ENCODE data around the gene TAF1A. TPM values are rescaled to one million over a fixed set of nuclear protein-coding genes. Genes with fewer than 3 reads are reported as not detected.

The TAF1A gene
- total RNA-seq, 2 experiments from 2014 or later, result 10.9 to 19.2 TPM

DNA sequence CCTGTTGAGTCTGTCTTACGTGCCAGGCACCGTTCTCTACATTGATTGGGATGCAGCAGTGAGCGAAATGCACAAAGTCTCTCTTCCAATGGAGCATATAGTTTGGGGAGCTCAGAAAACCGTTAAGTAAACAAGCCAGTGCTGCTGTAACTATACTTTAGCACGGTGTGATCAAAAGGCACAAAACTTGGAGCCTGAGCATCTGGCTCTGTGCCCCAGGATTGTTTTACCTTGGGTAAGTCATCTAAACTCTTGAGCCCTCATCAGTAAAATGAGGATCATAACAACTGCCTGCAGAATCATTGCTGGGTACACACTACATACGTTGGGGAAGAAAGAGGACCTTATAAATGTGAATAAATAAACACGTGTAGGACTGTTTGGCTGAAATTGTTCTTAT lies 43.6 kb downstream of the TAF1A start:
- Histone ChIP-seq H3K27ac (ENCODE audit: low read depth, low read length, poor library complexity, severe bottlenecking) (no peak overlapping the region), H3K36me3 (ENCODE audit: insufficient read depth, low read length) (no peaks in the 10 kb centered on the region), H3K79me2 (ENCODE audit: insufficient read depth, low read depth, low read length) (no peaks in the 10 kb centered on the region), H3K4me1 (ENCODE audit: insufficient read depth, low read length, poor library complexity, severe bottlenecking) (no peaks in the 10 kb centered on the region), H3K4me3 (ENCODE audit: low read depth, low read length, poor library complexity, severe bottlenecking) (no peak overlapping the region), H3K9me3 (ENCODE audit: low read length) (no peaks in the 10 kb centered on the region), H3K4me2 (ENCODE audit: low read length) (no peak overlapping the region), H3K9me2 (ENCODE audit: insufficient read depth, low read length) (no peaks in the 10 kb centered on the region), H4K20me1 (ENCODE audit: insufficient read depth, low read length) (no peaks in the 10 kb centered on the region), H2AFZ (ENCODE audit: low read length) (no peak overlapping the region)
- CTCF ChIA-PET (ENCODE audit: unreplicated experiment), result no interaction called here
- intact Hi-C loops (cut with micrococcal nuclease; ENCODE audit: unreplicated experiment), result no loop called here
- DNase-seq (ENCODE audit: low spot score), result no peak
- POLR2A ChIA-PET, result no interaction called here
- BruUV-seq (replicated peaks), result no TSS peak
- TF ChIP-seq, protein P1, sequence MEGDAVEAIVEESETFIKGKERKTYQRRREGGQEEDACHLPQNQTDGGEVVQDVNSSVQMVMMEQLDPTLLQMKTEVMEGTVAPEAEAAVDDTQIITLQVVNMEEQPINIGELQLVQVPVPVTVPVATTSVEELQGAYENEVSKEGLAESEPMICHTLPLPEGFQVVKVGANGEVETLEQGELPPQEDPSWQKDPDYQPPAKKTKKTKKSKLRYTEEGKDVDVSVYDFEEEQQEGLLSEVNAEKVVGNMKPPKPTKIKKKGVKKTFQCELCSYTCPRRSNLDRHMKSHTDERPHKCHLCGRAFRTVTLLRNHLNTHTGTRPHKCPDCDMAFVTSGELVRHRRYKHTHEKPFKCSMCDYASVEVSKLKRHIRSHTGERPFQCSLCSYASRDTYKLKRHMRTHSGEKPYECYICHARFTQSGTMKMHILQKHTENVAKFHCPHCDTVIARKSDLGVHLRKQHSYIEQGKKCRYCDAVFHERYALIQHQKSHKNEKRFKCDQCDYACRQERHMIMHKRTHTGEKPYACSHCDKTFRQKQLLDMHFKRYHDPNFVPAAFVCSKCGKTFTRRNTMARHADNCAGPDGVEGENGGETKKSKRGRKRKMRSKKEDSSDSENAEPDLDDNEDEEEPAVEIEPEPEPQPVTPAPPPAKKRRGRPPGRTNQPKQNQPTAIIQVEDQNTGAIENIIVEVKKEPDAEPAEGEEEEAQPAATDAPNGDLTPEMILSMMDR (conservative IDR thresholded peaks at IDR 0.05; ENCODE audit: low read length), result no peak
- no peak for TF ChIP-seq EZH2phosphoT487 (IDR thresholded peaks at IDR 0.05; ENCODE audit: borderline replicate concordance, low read depth, low read length)

- H2AFZ ChIP-seq (ENCODE audit: low read length), result no peak overlapping the region
- no peak overlapping the region for H3K4me3 ChIP-seq (ENCODE audit: low read depth, low read length, poor library complexity, severe bottlenecking)
- POLR2A ChIA-PET, result interaction anchor here (0.7 kb wide), 1 partner anchor 1709 kb away, joined by 3 read pairs; no protein-coding TSS in a partner anchor
- no peaks in the 10 kb centered on the region for H3K9me3 ChIP-seq (ENCODE audit: low read length)
- DNase-seq (ENCODE audit: low spot score), result no peak
- no peaks in the 10 kb centered on the region for H3K9me2 ChIP-seq (ENCODE audit: insufficient read depth, low read length)
- H4K20me1 ChIP-seq (ENCODE audit: insufficient read depth, low read length), result no peaks in the 10 kb centered on the region
- no peaks in the 10 kb centered on the region for H3K36me3 ChIP-seq (ENCODE audit: insufficient read depth, low read length)
- TF ChIP-seq, protein P1 (conservative IDR thresholded peaks at IDR 0.05; ENCODE audit: low read length), result no peak
- no peak for TF ChIP-seq EZH2phosphoT487 (IDR thresholded peaks at IDR 0.05; ENCODE audit: borderline replicate concordance, low read depth, low read length)
- CTCF ChIA-PET (ENCODE audit: unreplicated experiment), result no interaction called here
- H3K4me1 ChIP-seq (ENCODE audit: insufficient read depth, low read length, poor library complexity, severe bottlenecking), result no peaks in the 10 kb centered on the region
- H3K79me2 ChIP-seq (ENCODE audit: insufficient read depth, low read depth, low read length), result no peaks in the 10 kb centered on the region
- no peak overlapping the region for H3K4me2 ChIP-seq (ENCODE audit: low read length)
- no TSS peak for BruUV-seq (replicated peaks)
- H3K27ac ChIP-seq (ENCODE audit: low read depth, low read length, poor library complexity, severe bottlenecking), result no peak overlapping the region
- intact Hi-C loops (cut with micrococcal nuclease; ENCODE audit: unreplicated experiment), result no loop called here
Measured at GRCh38 chr1:222543817-222544216, 45.9 kb downstream of the TAF1A start.

DNA sequence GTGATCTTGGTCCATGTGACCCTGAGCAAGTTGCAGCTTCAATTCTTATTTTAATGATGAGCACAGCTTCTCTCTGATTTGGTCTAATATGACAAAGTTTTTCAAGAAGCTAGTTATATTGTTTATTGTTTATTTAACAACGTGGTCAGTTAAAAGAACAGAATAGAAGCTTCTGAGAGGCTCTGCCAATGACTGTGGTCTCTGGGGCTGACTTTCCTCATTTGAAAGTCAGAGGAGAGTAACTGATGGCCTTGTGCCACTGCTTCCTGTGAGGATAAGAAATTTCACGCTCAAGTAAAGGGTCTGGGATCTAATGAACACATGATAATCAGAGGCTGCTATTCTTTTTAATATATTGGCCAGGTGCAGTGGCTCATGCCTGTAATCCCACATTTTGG lies 49.1 kb downstream of the TAF1A start:
- DNase-seq (ENCODE audit: low spot score), result no peak
- no peak overlapping the region for H2AFZ ChIP-seq (ENCODE audit: low read length)
- no peak overlapping the region for H3K4me2 ChIP-seq (ENCODE audit: low read length)
- no TSS peak for BruUV-seq (replicated peaks)
- no peaks in the 10 kb centered on the region for H3K79me2 ChIP-seq (ENCODE audit: insufficient read depth, low read depth, low read length)
- H3K4me1 ChIP-seq (ENCODE audit: insufficient read depth, low read length, poor library complexity, severe bottlenecking), result no peaks in the 10 kb centered on the region
- H3K27ac ChIP-seq (ENCODE audit: low read depth, low read length, poor library complexity, severe bottlenecking), result no peak overlapping the region
- no peaks in the 10 kb centered on the region for H3K36me3 ChIP-seq (ENCODE audit: insufficient read depth, low read length)
- no peak for TF ChIP-seq EZH2phosphoT487 (IDR thresholded peaks at IDR 0.05; ENCODE audit: borderline replicate concordance, low read depth, low read length)
- TF ChIP-seq, protein P1 (conservative IDR thresholded peaks at IDR 0.05; ENCODE audit: low read length), result no peak
- H3K9me2 ChIP-seq (ENCODE audit: insufficient read depth, low read length), result no peaks in the 10 kb centered on the region
- no peaks in the 10 kb centered on the region for H3K9me3 ChIP-seq (ENCODE audit: low read length)
- H3K4me3 ChIP-seq (ENCODE audit: low read depth, low read length, poor library complexity, severe bottlenecking), result no peak overlapping the region
- ChIA-PET CTCF (ENCODE audit: unreplicated experiment) (no interaction called here), POLR2A (no interaction called here)
- intact Hi-C loops (cut with micrococcal nuclease; ENCODE audit: unreplicated experiment), result no loop called here
- no peaks in the 10 kb centered on the region for H4K20me1 ChIP-seq (ENCODE audit: insufficient read depth, low read length)
